ENCODE results near the gene BTG2.

DNA sequence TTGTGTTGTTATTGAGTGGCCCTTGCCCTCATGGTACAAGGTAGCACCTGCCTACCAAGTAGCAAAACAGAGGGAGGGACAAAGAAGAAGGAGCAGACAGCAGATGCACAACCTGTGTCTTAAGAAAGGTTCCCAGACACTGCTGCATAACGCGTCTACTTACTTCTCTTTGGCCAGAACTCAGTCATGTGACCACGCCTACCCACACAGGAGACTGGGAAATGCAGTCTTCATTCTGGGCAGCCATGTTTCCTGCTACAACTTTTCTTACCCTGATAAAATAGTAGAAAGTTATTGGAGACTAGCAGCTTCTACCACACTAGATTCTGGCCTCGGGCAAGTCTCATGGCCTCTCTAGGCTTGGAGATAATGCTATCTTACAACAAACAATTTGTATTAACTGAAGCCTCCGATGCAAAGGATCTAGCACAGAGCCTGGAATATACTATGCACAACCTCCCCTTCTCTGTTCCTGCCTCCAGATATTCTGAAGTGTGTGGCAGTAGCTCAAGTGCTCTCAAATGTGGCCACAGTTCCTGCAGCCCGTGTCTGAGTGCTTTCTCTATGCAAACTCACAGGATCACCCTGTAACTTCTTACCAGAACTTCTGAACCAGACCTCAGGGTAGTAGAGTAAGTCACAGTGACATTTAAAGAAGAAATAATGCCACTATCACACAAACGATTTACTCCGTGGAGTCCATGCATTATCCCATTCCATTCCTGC, 34.1 kb upstream of the BTG2 start:
- TF ChIP-seq, protein P1, sequence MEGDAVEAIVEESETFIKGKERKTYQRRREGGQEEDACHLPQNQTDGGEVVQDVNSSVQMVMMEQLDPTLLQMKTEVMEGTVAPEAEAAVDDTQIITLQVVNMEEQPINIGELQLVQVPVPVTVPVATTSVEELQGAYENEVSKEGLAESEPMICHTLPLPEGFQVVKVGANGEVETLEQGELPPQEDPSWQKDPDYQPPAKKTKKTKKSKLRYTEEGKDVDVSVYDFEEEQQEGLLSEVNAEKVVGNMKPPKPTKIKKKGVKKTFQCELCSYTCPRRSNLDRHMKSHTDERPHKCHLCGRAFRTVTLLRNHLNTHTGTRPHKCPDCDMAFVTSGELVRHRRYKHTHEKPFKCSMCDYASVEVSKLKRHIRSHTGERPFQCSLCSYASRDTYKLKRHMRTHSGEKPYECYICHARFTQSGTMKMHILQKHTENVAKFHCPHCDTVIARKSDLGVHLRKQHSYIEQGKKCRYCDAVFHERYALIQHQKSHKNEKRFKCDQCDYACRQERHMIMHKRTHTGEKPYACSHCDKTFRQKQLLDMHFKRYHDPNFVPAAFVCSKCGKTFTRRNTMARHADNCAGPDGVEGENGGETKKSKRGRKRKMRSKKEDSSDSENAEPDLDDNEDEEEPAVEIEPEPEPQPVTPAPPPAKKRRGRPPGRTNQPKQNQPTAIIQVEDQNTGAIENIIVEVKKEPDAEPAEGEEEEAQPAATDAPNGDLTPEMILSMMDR (IDR thresholded peaks at IDR 0.05) = no peak
- TF ChIP-seq ZFX (IDR thresholded peaks at IDR 0.05; ENCODE audit: borderline replicate concordance) = no peak

Measured in 22Rv1 (cell line).